PFSK-1 (cell line): ENCODE measurements around the gene OR6C1.

ENCODE experiments used
- FOXP2 ChIP-seq: optimal IDR thresholded peaks from 2 replicates; pipeline ENCODE3; 2011; ENCODE audit warnings: borderline replicate concordance, control low read depth, inconsistent platforms; ENCODE audit not compliant: insufficient read depth; ENCODE audit errors: extremely low read length, extremely low read depth
- POLR2AphosphoS5 ChIP-seq: IDR thresholded peaks from 2 replicates; pipeline ENCODE4 v1.6.1; 2012; ENCODE audit warnings: low read depth, mild to moderate bottlenecking, control low read depth, low read length, moderate library complexity
- REST ChIP-seq, 2 experiments: IDR thresholded peaks; 2 replicates each; pipeline versions ENCODE4 v1.6.1 to v1.8.0; 2011 to 2012; ENCODE audit warnings: low read depth in 2 of 2, low read length in 2 of 2, control low read depth in 1 of 2, inconsistent platforms in 1 of 2, mild to moderate bottlenecking in 1 of 2, moderate library complexity in 1 of 2; ENCODE audit not compliant: insufficient read depth in 1 of 2
- SIN3A ChIP-seq: IDR thresholded peaks from 2 replicates; pipeline ENCODE4 v1.6.1; 2012; ENCODE audit warnings: mild to moderate bottlenecking, low read length, moderate library complexity, borderline replicate concordance; ENCODE audit not compliant: insufficient read depth
- TAF1 ChIP-seq: IDR thresholded peaks from 2 replicates; pipeline ENCODE4 v1.6.1; 2012; ENCODE audit warnings: low read length, control low read depth, borderline replicate concordance; ENCODE audit not compliant: insufficient read depth

Gene OR6C1

GRCh38 chr12:55330446-55330845 lies 16.3 kb downstream of the OR6C1 start, which contains the start of gene OR6C3:
Gene OR6C3 (plus strand): TSS chr12:55330746. CDS start chr12:55331701, 955 bp downstream.
- TF ChIP-seq SIN3A, result no peak
- TF ChIP-seq FOXP2, result no peak
- TF ChIP-seq TAF1, result no peak
- no peak for TF ChIP-seq POLR2AphosphoS5
- no peak for TF ChIP-seq REST (IDR thresholded peaks at IDR 0.05; ENCODE audit: insufficient read depth in 1 of 2, low read depth in 2 of 2, low read length in 2 of 2)

DNA sequence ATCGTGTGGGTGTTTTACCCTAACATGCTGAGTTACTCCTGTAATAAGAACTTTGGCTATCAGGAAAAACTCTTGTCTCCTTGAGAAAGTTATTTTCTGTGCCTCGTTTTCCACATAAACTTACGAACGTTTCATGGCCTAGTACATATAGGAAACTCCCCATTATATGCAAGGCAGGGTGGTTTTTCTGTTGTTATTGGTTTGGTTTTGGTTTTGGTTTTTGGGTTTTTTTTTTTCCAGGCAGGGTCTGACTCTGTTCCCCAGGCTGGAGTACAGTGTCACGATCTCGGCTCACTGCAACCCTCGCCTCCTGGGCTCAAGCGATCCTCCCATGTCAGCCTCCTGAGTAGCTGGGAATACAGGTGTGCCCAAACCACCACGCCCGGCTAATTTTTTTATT lies 21.9 kb downstream of the OR6C1 start:
- no peak for TF ChIP-seq SIN3A
- no peak for TF ChIP-seq POLR2AphosphoS5
- TF ChIP-seq REST (IDR thresholded peaks at IDR 0.05; ENCODE audit: insufficient read depth in 1 of 2, low read depth in 2 of 2, low read length in 2 of 2), result no peak
- TF ChIP-seq TAF1, result no peak
- no peak for TF ChIP-seq FOXP2

GRCh38 chr12:55362675-55363074 lies 48.5 kb downstream of the OR6C1 start, which contains the start of gene OR6C75:
Gene OR6C75 (plus strand): TSS chr12:55362975. CDS start chr12:55365111, 2,136 bp downstream.
- no peak for TF ChIP-seq SIN3A
- no peak for TF ChIP-seq REST (IDR thresholded peaks at IDR 0.05; ENCODE audit: insufficient read depth in 1 of 2, low read depth in 2 of 2, low read length in 2 of 2)
- no peak for TF ChIP-seq FOXP2
- no peak for TF ChIP-seq POLR2AphosphoS5
- TF ChIP-seq TAF1, result no peak

GRCh38 chr12:55365086-55365485 lies 50.9 kb downstream of the OR6C1 start:
- no peak for TF ChIP-seq SIN3A
- TF ChIP-seq FOXP2, result no peak
- TF ChIP-seq TAF1, result no peak
- no peak for TF ChIP-seq POLR2AphosphoS5
